GM21360 (cell line): ENCODE results near the gene SPTY2D1.

Experiments used
- ATAC-seq: cut with Tn5 transposase; IDR thresholded peaks from one replicate; pipeline ENCODE4 v1.9.1; 2021; ENCODE audit warnings: mild to moderate bottlenecking, moderate library complexity; ENCODE audit not compliant: unreplicated experiment

The SPTY2D1 gene

DNA sequence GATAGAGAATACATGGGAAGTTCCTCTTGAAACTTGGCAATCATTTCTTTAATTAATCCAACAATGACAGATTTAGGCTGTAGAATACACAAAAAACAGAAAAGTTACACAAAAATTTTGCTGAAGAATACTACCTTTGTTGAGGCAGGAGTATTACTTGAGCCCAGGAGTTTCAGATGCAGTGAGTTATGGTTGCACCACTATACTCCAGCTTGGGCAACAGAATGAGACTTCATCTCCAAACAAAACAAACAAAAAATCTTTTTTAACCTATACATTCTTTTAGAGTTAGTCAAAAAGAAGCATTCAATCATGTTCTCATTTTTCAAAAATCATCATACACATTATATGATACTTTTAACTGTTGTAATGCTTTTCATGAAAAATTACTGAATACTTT is 67.7 kb downstream of the SPTY2D1 start:
- no peak for ATAC-seq

DNA sequence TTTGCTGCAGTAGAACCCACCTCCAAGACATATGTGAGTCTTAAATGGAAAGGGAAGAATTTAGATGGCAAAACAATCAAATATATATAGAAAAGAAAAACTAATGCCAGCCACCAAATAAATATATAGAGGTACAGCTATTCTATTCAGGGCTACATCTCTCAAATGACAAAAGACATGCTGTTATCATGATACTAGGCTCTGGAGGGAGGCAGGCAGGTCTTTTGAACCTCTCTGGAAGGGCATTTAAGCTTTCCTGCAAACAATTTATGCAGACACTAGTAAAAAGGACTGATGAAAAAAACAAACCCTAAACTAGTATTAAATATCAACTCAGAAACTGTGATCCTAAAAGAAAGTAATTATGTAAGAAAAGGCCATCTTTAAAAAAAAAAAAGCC is 70.0 kb downstream of the SPTY2D1 start:
- ATAC-seq, result no peak

DNA sequence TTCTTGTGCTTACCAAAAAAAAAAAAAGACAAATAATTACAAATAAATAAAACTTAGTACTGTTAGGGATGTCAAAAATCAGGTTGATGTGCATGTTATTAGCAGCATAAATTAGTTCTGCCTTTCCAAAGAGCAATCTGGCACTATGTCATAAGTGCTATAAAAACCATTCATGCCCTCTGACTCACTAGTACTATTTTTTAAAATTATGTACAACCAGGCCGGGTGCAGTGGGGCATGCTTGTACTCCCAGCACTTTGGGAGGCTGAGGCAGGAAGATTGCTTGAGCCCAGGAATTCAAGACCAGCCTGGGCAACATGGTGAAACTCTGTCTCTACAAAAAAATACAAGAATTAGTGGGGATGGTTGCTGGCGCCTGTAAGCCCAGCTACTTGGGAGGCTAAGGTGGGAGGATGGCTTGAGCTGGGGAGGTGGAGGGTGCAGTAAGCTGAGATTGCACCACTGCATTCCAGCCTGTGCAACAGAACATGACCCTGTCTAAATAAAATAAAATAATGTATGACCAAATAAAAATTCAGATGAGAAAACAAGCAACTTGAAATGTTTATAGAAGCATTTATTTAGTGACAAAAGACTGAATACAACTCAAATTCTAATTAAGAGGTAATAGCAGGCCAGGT is 70.9 kb downstream of the SPTY2D1 start:
- ATAC-seq, result no peak
